HG02852 (cell line): Measurements from ENCODE around the gene NFKBIZ.

Experiments
- ATAC-seq: cut with Tn5 transposase; IDR thresholded peaks from one replicate; pipeline ENCODE4 v1.9.1; 2021; ENCODE audit warnings: mild to moderate bottlenecking, moderate library complexity; ENCODE audit not compliant: unreplicated experiment

NFKBIZ gene

GRCh38 chr3:101824702-101825101, 24.6 kb upstream of the NFKBIZ start:
- no peak for ATAC-seq

GRCh38 chr3:101825904-101826445, 23.3 kb upstream of the NFKBIZ start:
- ATAC-seq = no peak

- ATAC-seq = peak; percentile 85
Measured at GRCh38 chr3:101827211-101828174, 21.8 kb upstream of the NFKBIZ start.

- no peak for ATAC-seq
Measured at GRCh38 chr3:101828276-101828675, 21.0 kb upstream of the NFKBIZ start.

- peak; percentile 45 for ATAC-seq
Measured at GRCh38 chr3:101828691-101829436, 20.4 kb upstream of the NFKBIZ start.

GRCh38 chr3:101829437-101829830, 19.9 kb upstream of the NFKBIZ start:
- ATAC-seq = no peak

- no peak for ATAC-seq
Measured at GRCh38 chr3:101829874-101830273, 19.4 kb upstream of the NFKBIZ start.

- ATAC-seq = no peak
Measured at GRCh38 chr3:101833446-101833974, 15.8 kb upstream of the NFKBIZ start.

- no peak for ATAC-seq
Measured at GRCh38 chr3:101835676-101836075, 13.6 kb upstream of the NFKBIZ start.

GRCh38 chr3:101836160-101836559, 13.2 kb upstream of the NFKBIZ start:
- ATAC-seq = no peak

GRCh38 chr3:101836652-101837598, 12.4 kb upstream of the NFKBIZ start:
- ATAC-seq = no peak

GRCh38 chr3:101838691-101839090, 10.6 kb upstream of the NFKBIZ start:
- no peak for ATAC-seq

GRCh38 chr3:101840066-101840465, 9.2 kb upstream of the NFKBIZ start:
- ATAC-seq = no peak

- no peak for ATAC-seq
Measured at GRCh38 chr3:101842245-101842934, 6.9 kb upstream of the NFKBIZ start.

GRCh38 chr3:101842935-101843330, 6.4 kb upstream of the NFKBIZ start:
- no peak for ATAC-seq

GRCh38 chr3:101845425-101845824, 3.9 kb upstream of the NFKBIZ start:
- no peak for ATAC-seq

GRCh38 chr3:101846709-101847108, 2.6 kb upstream of the NFKBIZ start:
- no peak for ATAC-seq

GRCh38 chr3:101847328-101847727, 2.0 kb upstream of the NFKBIZ start:
- no peak for ATAC-seq

GRCh38 chr3:101848326-101848725, 988 bp upstream of the NFKBIZ start:
- ATAC-seq = no peak
